Erythroblast (primary cell): ENCODE results near the gene ITPKB.
"Not testable (repeated sequence)": the region's sequence is repeated elsewhere in the genome, so short reads cannot be mapped to it uniquely, and the experiment has no call there.

Source experiments
- GATA1 ChIP-seq: IDR thresholded peaks from 2 replicates; pipeline ENCODE4 v1.6.1; 2011; ENCODE audit warnings: low read depth, mild to moderate bottlenecking, control low read depth, low read length, moderate library complexity
- POLR2A ChIP-seq: IDR thresholded peaks from 2 replicates; pipeline ENCODE4 v1.6.1; 2011; ENCODE audit warnings: mild to moderate bottlenecking, low read length

- not testable (repeated sequence) for TF ChIP-seq POLR2A, GATA1
These were observed 28.1 kb upstream of the ITPKB start for GRCh38 chr1:226767170-226767569.
